Measurements from ENCODE around the gene LRBA.

LRBA gene

GRCh38 chr4:150875367-150875766, 139.7 kb downstream of the LRBA start:
- DNase-seq (ENCODE audit: low spot score) = no peak

- no peak for DNase-seq (ENCODE audit: low spot score)
Measured at GRCh38 chr4:150874338-150875226, 140.5 kb downstream of the LRBA start.

GRCh38 chr4:150867148-150867547, 147.9 kb downstream of the LRBA start:
- DNase-seq (ENCODE audit: low spot score) = peak; percentile 93

DNA sequence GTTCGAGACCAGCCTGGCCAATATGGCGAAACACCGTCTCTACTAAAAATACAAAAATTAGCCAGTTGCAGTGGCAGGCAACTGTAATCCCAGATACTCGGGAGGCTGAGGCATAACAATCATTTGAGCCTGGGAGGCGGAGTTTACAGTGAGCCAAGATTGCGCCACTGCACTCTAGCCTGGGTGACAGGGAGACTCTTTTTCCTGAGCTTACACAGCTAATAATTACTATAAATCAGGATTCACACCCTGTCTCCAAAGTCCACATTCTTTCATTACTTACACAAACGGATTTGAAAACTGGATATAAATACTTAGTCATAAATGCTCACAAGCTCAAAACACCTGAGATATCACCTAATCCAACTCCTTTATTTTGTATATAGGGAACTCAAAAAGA, 151.6 kb downstream of the LRBA start:
- DNase-seq (ENCODE audit: low spot score) = no peak

DNA sequence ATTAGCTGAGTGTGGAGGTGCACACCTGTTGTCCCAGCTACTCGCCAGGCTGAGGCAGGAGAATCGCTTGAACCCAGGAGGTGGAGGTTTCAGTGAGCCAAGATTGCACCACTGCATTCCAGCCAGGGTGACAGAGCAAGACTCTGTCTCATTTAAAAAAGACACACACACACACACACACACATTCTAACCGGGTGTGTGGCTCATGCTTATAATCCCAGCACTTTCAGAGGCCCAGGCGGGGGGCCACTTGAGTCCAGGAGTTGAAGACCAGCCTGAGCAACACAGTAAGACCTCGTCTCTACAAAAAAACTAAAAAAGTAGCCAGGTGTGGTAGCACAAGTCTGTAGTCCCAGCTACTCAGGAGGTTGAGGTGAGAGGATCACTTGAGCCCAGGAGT, 152.3 kb downstream of the LRBA start:
- DNase-seq (ENCODE audit: low spot score) = no peak

- no peak for DNase-seq (ENCODE audit: low spot score)
Measured at GRCh38 chr4:150859453-150859852, 155.6 kb downstream of the LRBA start.

- no peak for DNase-seq (ENCODE audit: low spot score)
Measured at GRCh38 chr4:150855981-150856510, 159.0 kb downstream of the LRBA start.

- no peak for DNase-seq (ENCODE audit: low spot score)
Measured at GRCh38 chr4:150854600-150854999, 160.5 kb downstream of the LRBA start.

- DNase-seq (ENCODE audit: low spot score) = no peak
Measured at GRCh38 chr4:150853882-150854281, 161.2 kb downstream of the LRBA start.

- DNase-seq (ENCODE audit: low spot score) = no peak
Measured at GRCh38 chr4:150852216-150852615, 162.9 kb downstream of the LRBA start.

- no peak for DNase-seq (ENCODE audit: low spot score)
Measured at GRCh38 chr4:150849016-150849415, 166.1 kb downstream of the LRBA start.

GRCh38 chr4:150828159-150828558, 186.9 kb downstream of the LRBA start:
- no peak for DNase-seq (ENCODE audit: low spot score)

GRCh38 chr4:150827226-150827625, 187.9 kb downstream of the LRBA start:
- DNase-seq (ENCODE audit: low spot score) = no peak

DNA sequence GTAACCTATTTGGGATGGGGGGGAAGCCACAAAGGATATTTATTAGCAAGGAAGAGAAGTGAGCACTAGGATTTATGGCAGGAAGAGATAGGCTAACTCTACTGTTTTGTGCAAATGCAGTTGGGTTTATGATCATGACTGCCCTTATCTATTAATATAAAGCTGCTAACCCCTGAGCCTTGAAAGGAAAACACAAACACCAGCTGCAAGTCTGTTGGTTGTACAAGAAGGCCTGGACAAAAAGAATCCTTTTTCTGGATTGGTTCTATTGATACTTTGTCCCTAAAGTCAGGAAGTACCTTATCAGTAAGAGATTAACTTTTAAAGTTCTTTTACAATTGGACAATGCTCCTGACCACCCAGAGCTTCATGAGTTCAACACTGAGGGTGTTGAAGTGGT, 188.8 kb downstream of the LRBA start:
- no peak for DNase-seq (ENCODE audit: low spot score)

DNA sequence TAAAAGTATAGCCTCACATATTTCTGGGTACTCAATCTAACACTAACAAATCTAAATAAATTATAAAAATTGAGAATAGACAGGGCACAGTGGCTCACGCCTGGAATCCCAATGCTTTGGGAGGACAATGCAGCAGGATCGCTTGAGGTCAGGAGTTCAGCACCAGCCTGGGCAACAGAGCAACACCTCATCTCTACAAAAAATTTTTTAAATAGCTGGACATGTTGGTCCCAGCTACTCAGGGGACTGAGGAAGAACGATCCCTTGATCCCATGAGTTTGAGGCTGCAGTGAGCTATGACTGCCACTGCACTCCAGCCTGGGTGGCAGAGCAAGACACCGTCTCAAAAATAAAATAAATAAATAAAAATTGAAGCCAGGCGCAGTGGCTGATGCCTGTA, 192.7 kb downstream of the LRBA start:
- no peak for DNase-seq (ENCODE audit: low spot score)

DNA sequence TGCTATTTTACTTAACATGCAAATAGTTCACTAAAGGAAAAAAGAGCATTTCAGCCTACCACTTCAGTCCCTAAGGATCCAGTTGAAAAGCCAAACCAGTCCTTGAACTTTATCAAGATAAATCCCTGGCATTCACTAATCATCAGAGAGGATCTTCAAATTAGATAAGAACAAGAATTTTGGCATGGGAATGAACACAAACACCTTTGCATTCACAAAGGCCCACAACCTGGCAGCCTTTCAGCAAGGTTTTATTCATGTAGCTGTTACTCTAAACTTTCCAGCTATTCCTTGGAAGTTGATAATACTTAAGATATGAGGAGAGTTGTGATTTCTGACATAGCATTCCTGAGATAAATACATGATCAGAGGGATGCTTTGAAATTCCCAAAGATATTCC, 193.4 kb downstream of the LRBA start:
- no peak for DNase-seq (ENCODE audit: low spot score)

- no peak for DNase-seq (ENCODE audit: low spot score)
Measured at GRCh38 chr4:150820409-150820808, 194.7 kb downstream of the LRBA start.

- no peak for DNase-seq (ENCODE audit: low spot score)
Measured at GRCh38 chr4:150818661-150819060, 196.4 kb downstream of the LRBA start.

- no peak for DNase-seq (ENCODE audit: low spot score)
Measured at GRCh38 chr4:150817804-150818528, 197.1 kb downstream of the LRBA start.

DNA sequence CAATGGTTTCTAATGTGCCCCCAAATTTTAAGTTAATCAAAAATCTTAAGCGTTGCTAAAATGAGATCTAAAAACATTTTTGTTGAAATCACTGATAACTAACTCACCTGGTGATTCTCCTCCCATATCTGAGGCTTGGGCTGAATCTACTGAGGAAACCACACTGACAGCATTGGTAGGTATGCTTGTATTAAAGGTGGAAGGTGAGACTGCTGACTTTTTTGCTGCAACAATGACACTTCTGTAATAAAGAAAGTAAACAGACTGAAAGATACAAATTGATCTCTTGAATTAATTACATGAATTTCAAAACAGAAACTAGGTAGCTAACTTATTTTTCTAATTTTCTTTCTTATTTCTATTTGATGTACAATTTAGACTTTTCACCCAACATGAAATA, 198.1 kb downstream of the LRBA start:
- DNase-seq (ENCODE audit: low spot score) = no peak

DNA sequence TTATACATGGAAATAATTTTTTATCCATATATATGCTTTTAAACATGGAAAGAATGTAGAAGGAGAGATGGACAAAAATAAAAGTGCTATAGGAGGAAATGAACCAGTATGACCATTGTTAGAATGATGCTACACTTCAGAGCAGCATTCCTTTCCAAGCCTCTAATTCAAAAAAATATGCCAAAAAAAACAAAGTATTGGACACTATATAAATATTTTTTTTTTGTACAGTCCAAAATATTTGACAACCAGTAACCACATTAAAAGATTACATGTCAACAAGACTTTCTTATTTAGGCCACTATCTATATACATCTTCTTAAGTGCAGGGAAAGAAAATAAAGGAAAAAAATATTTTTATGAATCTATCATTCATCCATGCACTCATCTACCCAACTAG, 198.6 kb downstream of the LRBA start:
- no peak for DNase-seq (ENCODE audit: low spot score)

DNA sequence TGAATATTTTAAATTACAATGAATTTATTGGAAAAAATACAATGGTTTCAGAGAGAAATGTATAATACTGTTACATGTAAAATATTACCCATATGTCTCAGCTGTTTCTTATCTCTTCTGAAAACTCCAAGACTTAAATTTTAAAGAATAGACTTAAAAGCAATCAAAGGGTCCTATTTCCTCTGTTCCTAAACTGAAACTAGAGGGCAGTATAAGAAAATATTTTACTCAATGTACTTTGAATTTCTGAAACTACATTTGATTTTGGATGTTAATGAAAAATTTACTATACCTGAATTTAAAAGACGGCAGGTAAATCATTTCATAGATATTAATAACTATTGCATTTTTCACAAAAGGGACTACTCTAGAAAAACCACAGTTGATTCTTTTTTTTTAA, 200.2 kb downstream of the LRBA start:
- no peak for DNase-seq (ENCODE audit: low spot score)
